Heart right ventricle (tissue), 16 donors: ENCODE measurements around the gene ITPRIPL1. TPM values are rescaled to one million over a fixed set of nuclear protein-coding genes. Genes with fewer than 3 reads are reported as not detected.

Source experiments
- ATAC-seq, 8 donors: fragments of 200-7000 bp; cut with Tn5 transposase; one replicate each; pipeline ENCODE4 v1.9.1; 2020; ENCODE audit warnings: mild to moderate bottlenecking in 8 of 8, moderate library complexity in 8 of 8, moderate number of reproducible peaks in 1 of 8
- DNase-seq, 2 donors: peaks; one replicate each; pipeline ENCODE4 v3.0.0-alpha.2; 2020
- H3K27ac ChIP-seq, 10 donors: fragments of 200-600 bp; sonication (generic) in 2 of 10; one replicate each; pipeline versions ENCODE4 v1.5.0 to v1.8.0; 2020 to 2022; ENCODE audit warnings: mild to moderate bottlenecking in 3 of 10
- H3K27me3 ChIP-seq, 7 donors: fragments of 200-600 bp; one replicate each; pipeline ENCODE4 v1.8.0; 2021 to 2022; ENCODE audit warnings: mild to moderate bottlenecking in 2 of 7
- H3K36me3 ChIP-seq, 9 donors: fragments of 200-600 bp; sonication (generic) in 1 of 9; one replicate each; pipeline versions ENCODE4 v1.5.0 to v1.8.0; 2020 to 2022; ENCODE audit warnings: mild to moderate bottlenecking in 2 of 9
- H3K4me1 ChIP-seq, 9 donors: fragments of 200-600 bp; sonication (generic) in 1 of 9; one replicate each; pipeline versions ENCODE4 v1.5.0 to v1.8.0; 2020 to 2022; ENCODE audit warnings: mild to moderate bottlenecking in 4 of 9
- H3K4me3 ChIP-seq, 10 donors: fragments of 200-600 bp; sonication (generic) in 2 of 10; one replicate each; pipeline versions ENCODE4 v1.5.0 to v1.8.0; 2020 to 2022; ENCODE audit warnings: mild to moderate bottlenecking in 7 of 10, moderate library complexity in 2 of 10
- H3K9me3 ChIP-seq, 11 donors: fragments of 200-600 bp in 10 of 11; sonication (generic) in 2 of 11; one replicate each; pipeline versions ENCODE4 v1.5.0 to v1.8.0; 2013 to 2022; ENCODE audit warnings: mild to moderate bottlenecking in 2 of 11, control low read depth in 1 of 11, moderate library complexity in 1 of 11
- CTCF ChIP-seq, 9 donors: fragments of 200-600 bp; sonication (generic) in 2 of 9; IDR thresholded peaks; one replicate each; pipeline versions ENCODE4 v1.5.0 to v1.8.0; 2021 to 2022; ENCODE audit warnings: antibody characterized with exemption in 9 of 9, mild to moderate bottlenecking in 5 of 9, moderate library complexity in 1 of 9
- WGBS, 2 donors: extraction: QIAGEN DNeasy Blood & Tissue Kit; methylation state at CpG; one replicate each; pipeline ENCODE4 v1.1.7; 2013; ENCODE audit warnings: inconsistent platforms in 1 of 2; 5-methylcytosine and 5-hydroxymethylcytosine counted together
- intact Hi-C, 10 donors: fragments of 100-400 bp; cut with DNase I; formaldehyde crosslinking; loops; one replicate each; pipeline versions ENCODE4 v1.11.1 to v1.14.2; 2022
- polyA plus RNA-seq, 2 donors: library from polyadenylated mRNA; stranded (reverse); fragments of 200-250 nt; gene quantifications; one replicate each; pipeline ENCODE4 v1.2.3, GENCODE V29; 2013
- total RNA-seq, 10 donors: library from RNA; stranded (reverse); fragmentation: NEBNext Ultra II Directional in 3 of 10; extraction: Animal tissue kit (Norgen Biotek cat#: 25700) in 3 of 10; gene quantifications; one replicate each; pipeline versions ENCODE4 v1.2.1 to v1.2.4, GENCODE V29; 2021 to 2023
- donor health status: Arrhythmogenic right ventricular cardiomyopathy.
- donor health status: ischemic (EF 13 %, LVEDD 7.1; RV severe dilation, severe dysfunction).
- donor health status: healthy with polysubstance abuse.
- donor health status: DM: no; HTN: yes; CAD: no.
- donor health status: DM: no; HTN: no; CAD: no.
- donor health status: ischemic (EF 25% LVEDD 6.9; RV normal size, moderate dysfunction).
- donor health status: ischemic (EF 25% LVEDD 5.7; RV mildly dilated, moderate dysfunction).
- donor health status: healthy.
- donor health status: DM: yes; HTN: yes; CAD: no.
- donor health status: Ischemic cardiomyopathy.
- donor health status: ischemic (EF 35%, LVEDD 5.7; RV mildly dilated, moderate dysfunction).
- donor health status: nonischemic (EF 11% LVEDD 7.7; RV severe dilation, severe dysfunction).
- donor health status: DM: yes; HTN: yes; CAD: no.
- donor health status: PGD.
- donor health status: ischemic (EF 29% LVEDD 5.4; RV normal size, mild dysfunction).
- donor health status: nonischemic (EF 23%, LVEDD 6.1; RV moderate dilation, normal function).

The ITPRIPL1 gene
- total and polyA plus RNA-seq, 12 donors: 0.30 to 3.4 (median 1.1) TPM

GRCh38 chr2:96315005-96315399, 10.1 kb upstream of the ITPRIPL1 start:
- Histone ChIP-seq H3K36me3 (no peaks in the 10 kb centered on the region), H3K27me3 (peaks cover 0 to 21% (median 8%) of the 10 kb centered on the region in 7 donors), H3K9me3 (no peaks in the 10 kb centered on the region), H3K27ac (peak overlapping the region in 1 of 10 donors; percentile 82), H3K4me1 (peaks cover 0 to 33% (median 3%) of the 10 kb centered on the region in 9 donors), H3K4me3 (no peak overlapping the region)
- WGBS, 2 donors: 74 to 81% methylated on average over 3 of the region's 3 CpGs
- TF ChIP-seq CTCF (IDR thresholded peaks at IDR 0.05): no peak
- no peak for ATAC-seq
- no peak for DNase-seq
- intact Hi-C loops: no loop called here

GRCh38 chr2:96315400-96316071, 9.6 kb upstream of the ITPRIPL1 start:
- 53 to 57% methylated on average over 7 of the region's 7 CpGs for WGBS, 2 donors
- ATAC-seq: peak in 3 of 8 donors; percentile 39 to 53 (median 41)
- intact Hi-C loops: no loop called here
- DNase-seq: no peak
- no peaks in the 10 kb centered on the region for H3K36me3 ChIP-seq
- no peaks in the 10 kb centered on the region for H3K9me3 ChIP-seq
- TF ChIP-seq CTCF (IDR thresholded peaks at IDR 0.05): no peak
- peak overlapping the region in 6 of 10 donors; percentile 5 to 82 (median 26) for H3K27ac ChIP-seq
- no peak overlapping the region for H3K4me3 ChIP-seq
- peaks cover 0 to 23% (median 10%) of the 10 kb centered on the region in 7 donors for H3K27me3 ChIP-seq
- peaks cover 0 to 38% (median 8%) of the 10 kb centered on the region in 9 donors for H3K4me1 ChIP-seq

DNA sequence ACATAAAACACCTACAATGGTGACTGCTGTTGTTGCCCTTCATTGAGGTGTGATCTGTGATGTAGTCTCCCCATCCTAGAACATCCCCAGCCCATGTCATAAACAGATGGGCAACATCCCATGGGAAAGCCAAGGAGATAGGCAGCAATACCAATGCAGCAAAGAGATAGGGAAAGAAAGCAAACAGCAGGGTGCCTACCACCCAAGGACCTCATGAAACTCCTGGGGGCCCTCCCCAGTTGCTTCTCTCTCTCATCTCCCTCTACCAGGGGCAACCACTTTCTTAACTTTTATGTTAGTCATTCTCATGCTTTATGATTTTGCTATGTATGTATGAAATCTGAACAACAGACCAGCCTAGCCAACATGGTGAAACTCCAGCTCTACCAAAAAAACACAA, 8.1 kb upstream of the ITPRIPL1 start:
- ATAC-seq (no peak), DNase-seq (no peak)
- intact Hi-C loops: no loop called here
- no peak overlapping the region for H3K4me3 ChIP-seq
- H3K4me1 ChIP-seq: peaks cover 0 to 53% (median 12%) of the 10 kb centered on the region in 9 donors
- peaks cover 0 to 28% (median 13%) of the 10 kb centered on the region in 7 donors for H3K27me3 ChIP-seq
- H3K36me3 ChIP-seq: no peaks in the 10 kb centered on the region
- peak overlapping the region in 1 of 10 donors; percentile 82 for H3K27ac ChIP-seq
- no peak for TF ChIP-seq CTCF (IDR thresholded peaks at IDR 0.05)
- H3K9me3 ChIP-seq: no peaks in the 10 kb centered on the region

DNA sequence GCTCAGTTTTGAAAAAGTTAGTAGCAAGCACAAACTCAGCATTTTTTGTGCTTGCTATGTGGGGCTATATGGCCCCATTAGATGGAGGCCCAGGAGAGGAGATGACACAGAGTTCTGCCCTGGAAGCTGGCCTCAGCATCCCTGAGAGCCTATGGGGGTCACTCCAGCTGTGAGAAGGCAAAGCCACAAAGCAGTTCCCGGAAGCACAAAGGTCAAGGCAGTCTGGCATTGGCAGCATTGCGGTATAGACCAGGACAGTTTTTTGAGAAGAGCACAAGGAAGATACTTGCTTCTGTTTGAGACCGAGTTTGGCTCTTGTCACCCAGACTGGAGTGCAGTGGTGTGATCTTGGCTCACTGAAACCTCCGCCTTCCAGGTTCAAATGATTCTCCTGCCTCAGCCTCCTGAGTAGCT, 7.5 kb upstream of the ITPRIPL1 start:
- WGBS, 2 donors: 93 to 94% methylated on average over 4 of the region's 4 CpGs
- H3K4me3 ChIP-seq: no peak overlapping the region
- DNase-seq (no peak), ATAC-seq (no peak)
- peaks cover 0 to 34% (median 14%) of the 10 kb centered on the region in 7 donors for H3K27me3 ChIP-seq
- intact Hi-C loops: no loop called here
- H3K9me3 ChIP-seq: no peaks in the 10 kb centered on the region
- H3K4me1 ChIP-seq: peaks cover 0 to 59% (median 12%) of the 10 kb centered on the region in 9 donors
- H3K27ac ChIP-seq: no peak overlapping the region
- no peaks in the 10 kb centered on the region for H3K36me3 ChIP-seq
- TF ChIP-seq CTCF (IDR thresholded peaks at IDR 0.05): no peak
